Measurements from ENCODE around the gene RNPEPL1.

RNPEPL1 gene

GRCh38 chr2:240556553-240557100 lies 11.7 kb upstream of the RNPEPL1 start:
- DNase-seq (ENCODE audit: extremely low spot score), result peak; percentile 71
- peak; percentile 42 for TF ChIP-seq CTCF (IDR thresholded peaks at IDR 0.05; ENCODE audit: control extremely low read depth, extremely low read depth, low read depth, missing control alignments)
- POLR2A ChIA-PET, result no interaction called here
- CTCF ChIA-PET, result interaction anchor here (1.1 to 4.4 kb wide), 3 partner anchors 10 to 42 kb away, joined by 3 to 15 read pairs (median 14); no protein-coding TSS in a partner anchor

GRCh38 chr2:240557101-240557751 lies 11.1 kb upstream of the RNPEPL1 start:
- ChIA-PET CTCF (interaction anchor here (1.0 to 4.4 kb wide), 3 partner anchors 9 to 43 kb away, joined by 3 to 15 read pairs (median 14); no protein-coding TSS in a partner anchor), POLR2A (no interaction called here)
- DNase-seq (ENCODE audit: extremely low spot score), result no peak
- no peak for TF ChIP-seq CTCF (IDR thresholded peaks at IDR 0.05; ENCODE audit: control extremely low read depth, extremely low read depth, low read depth, missing control alignments)

- ChIA-PET POLR2A (no interaction called here), CTCF (interaction anchor here (1.0 to 4.4 kb wide), 3 partner anchors 9 to 43 kb away, joined by 3 to 15 read pairs (median 14); no protein-coding TSS in a partner anchor)
- no peak for TF ChIP-seq CTCF (IDR thresholded peaks at IDR 0.05; ENCODE audit: control extremely low read depth, extremely low read depth, low read depth, missing control alignments)
- peak; percentile 86 for DNase-seq (ENCODE audit: extremely low spot score)
These were observed 10.5 kb upstream of the RNPEPL1 start, which contains the start of gene ANKMY1 for GRCh38 chr2:240557808-240558207. TSS of gene ANKMY1 (minus strand) at chr2:240557988. CDS start at chr2:240557335, 653 bp downstream.

- no peak for TF ChIP-seq CTCF (IDR thresholded peaks at IDR 0.05; ENCODE audit: control extremely low read depth, extremely low read depth, low read depth, missing control alignments)
- ChIA-PET POLR2A (no interaction called here), CTCF (interaction anchor here (1.0 to 4.4 kb wide), 3 partner anchors 8 to 44 kb away, joined by 3 to 15 read pairs (median 14); no protein-coding TSS in a partner anchor)
- no peak for DNase-seq (ENCODE audit: extremely low spot score)
These were observed 10.0 kb upstream of the RNPEPL1 start for GRCh38 chr2:240558236-240558761.

GRCh38 chr2:240559286-240559685 lies 9.0 kb upstream of the RNPEPL1 start:
- CTCF ChIA-PET, result interaction anchor here (4.4 kb wide), 1 partner anchor 45 kb away, joined by 14 read pairs; no protein-coding TSS in a partner anchor
- DNase-seq (ENCODE audit: extremely low spot score), result no peak
- POLR2A ChIA-PET, result no interaction called here
- TF ChIP-seq CTCF (IDR thresholded peaks at IDR 0.05; ENCODE audit: control extremely low read depth, extremely low read depth, low read depth, missing control alignments), result no peak

- DNase-seq (ENCODE audit: extremely low spot score), result peak; percentile 90
- ChIA-PET POLR2A (interaction anchor here (1.4 kb wide), 1 partner anchor 62 kb away, joined by 6 read pairs; no protein-coding TSS in a partner anchor), CTCF (interaction anchor here (4.4 to 7.7 kb wide), 2 partner anchors 25 to 46 kb away, joined by 14 to 167 read pairs; partner anchors contain the start of gene CAPN10)
- TF ChIP-seq CTCF (IDR thresholded peaks at IDR 0.05; ENCODE audit: control extremely low read depth, extremely low read depth, low read depth, missing control alignments), result no peak
These were observed 8.2 kb upstream of the RNPEPL1 start, which contains the start of gene DUSP28 for GRCh38 chr2:240560084-240560479. TSS of gene DUSP28 (plus strand) at chr2:240560357. CDS start at chr2:240560685, 328 bp downstream.
